ENCODE measurements around the gene MID1.
A peak's percentile ranks its signal among the peaks of the same experiment; 100 is the strongest.

MID1 gene

GRCh38 chrX:10513974-10514373 lies 106.4 kb downstream of the MID1 start:
- no peak for TF ChIP-seq CTCF (conservative IDR thresholded peaks at IDR 0.05; ENCODE audit: low read depth, low read length)
- no peak overlapping the region for H3K4me3 ChIP-seq (ENCODE audit: low read depth, low read length)
- DNase-seq (ENCODE audit: low read depth): no peak

GRCh38 chrX:10512741-10513140 lies 107.6 kb downstream of the MID1 start:
- DNase-seq (ENCODE audit: low read depth): no peak
- H3K4me3 ChIP-seq (ENCODE audit: low read depth, low read length): no peak overlapping the region
- TF ChIP-seq CTCF (conservative IDR thresholded peaks at IDR 0.05; ENCODE audit: low read depth, low read length): no peak

GRCh38 chrX:10512258-10512657 lies 108.1 kb downstream of the MID1 start:
- TF ChIP-seq CTCF (conservative IDR thresholded peaks at IDR 0.05; ENCODE audit: low read depth, low read length): no peak
- peak; percentile 39 for DNase-seq (ENCODE audit: low read depth)

GRCh38 chrX:10509397-10509796 lies 111.0 kb downstream of the MID1 start:
- TF ChIP-seq CTCF (conservative IDR thresholded peaks at IDR 0.05; ENCODE audit: low read depth, low read length): no peak
- no peak for DNase-seq (ENCODE audit: low read depth)
- no peak overlapping the region for H3K4me3 ChIP-seq (ENCODE audit: low read depth, low read length)

More at GRCh38 chrX:10512258-10512657, 108.1 kb downstream of the MID1 start:
- H3K4me3 ChIP-seq (ENCODE audit: low read depth, low read length): no peak overlapping the region

DNA sequence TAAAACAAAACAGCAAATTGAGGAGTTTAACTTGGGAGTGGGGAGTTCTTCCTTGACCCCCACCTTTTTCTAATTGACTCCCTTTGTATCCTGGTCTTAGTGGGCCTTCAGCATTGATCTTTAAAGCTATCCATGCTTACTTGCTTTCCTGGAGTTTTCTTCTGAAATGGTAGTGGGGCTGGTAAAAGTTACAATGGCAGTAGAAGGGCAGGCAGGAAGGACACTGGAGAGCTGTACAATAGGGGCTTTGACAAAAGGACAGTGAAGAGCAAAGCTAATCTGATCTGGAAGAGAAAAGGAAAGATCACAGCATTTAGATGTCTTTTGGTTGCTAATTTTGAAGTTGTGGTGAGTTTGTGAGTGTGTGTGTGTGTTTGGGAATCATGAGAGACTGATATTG lies 111.5 kb downstream of the MID1 start:
- TF ChIP-seq CTCF (conservative IDR thresholded peaks at IDR 0.05; ENCODE audit: low read depth, low read length): no peak
- no peak overlapping the region for H3K4me3 ChIP-seq (ENCODE audit: low read depth, low read length)
- DNase-seq (ENCODE audit: low read depth): no peak

DNA sequence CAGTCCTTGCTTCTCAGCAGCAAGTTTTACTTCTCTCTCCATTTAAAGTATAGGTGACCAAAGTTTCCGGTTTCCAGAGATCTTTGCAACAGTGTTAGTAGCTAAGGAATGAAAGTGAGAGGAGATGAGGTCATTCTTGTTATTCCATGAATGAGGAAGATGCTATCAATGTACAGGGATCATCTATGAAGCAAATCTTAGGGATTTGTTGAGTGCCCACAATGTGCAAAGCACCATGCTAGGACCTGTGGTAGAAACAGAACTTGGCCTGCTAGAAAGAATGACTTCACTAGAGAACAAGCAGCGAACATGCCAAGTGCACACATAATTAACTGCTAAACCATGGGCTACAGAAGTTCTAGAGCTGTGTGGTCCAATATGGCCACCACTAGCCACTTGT lies 112.5 kb downstream of the MID1 start:
- no peak overlapping the region for H3K4me3 ChIP-seq (ENCODE audit: low read depth, low read length)
- TF ChIP-seq CTCF (conservative IDR thresholded peaks at IDR 0.05; ENCODE audit: low read depth, low read length): no peak
- DNase-seq (ENCODE audit: low read depth): no peak

DNA sequence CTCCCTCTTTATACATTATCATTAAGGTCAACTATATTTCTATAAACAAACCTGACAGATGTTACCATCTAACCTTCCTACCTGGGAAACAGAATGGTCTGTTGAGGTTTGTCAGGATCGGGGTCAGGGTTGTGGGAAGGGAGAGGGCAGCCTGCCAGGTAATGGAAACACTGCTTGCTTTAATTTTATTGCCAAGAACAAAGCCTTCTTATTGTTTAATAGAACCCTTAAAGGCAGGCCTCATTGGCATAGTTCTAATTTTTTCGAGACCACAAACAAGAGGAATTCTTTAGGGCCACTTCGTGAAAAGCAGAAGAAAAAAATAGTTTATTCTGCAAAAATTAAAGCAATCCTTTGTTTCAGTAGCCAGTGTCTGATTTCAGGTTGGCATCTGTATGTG lies 113.2 kb downstream of the MID1 start:
- no peak for TF ChIP-seq CTCF (conservative IDR thresholded peaks at IDR 0.05; ENCODE audit: low read depth, low read length)
- DNase-seq (ENCODE audit: low read depth): peak; percentile 38
- no peak overlapping the region for H3K4me3 ChIP-seq (ENCODE audit: low read depth, low read length)
